HepG2 (cell line): ENCODE results near the gene CDT1. TPM values are rescaled to one million over a fixed set of nuclear protein-coding genes. Genes with fewer than 3 reads are reported as not detected.

ENCODE experiments used
- EHMT2 ChIP-seq: fragments of 200-600 bp; sonication (generic); IDR thresholded peaks from 2 replicates; pipeline ENCODE4 v1.7.0; 2017; ENCODE audit warnings: antibody characterized with exemption, low read depth, low read length, borderline replicate concordance
- GFI1 ChIP-seq: sonication (generic); formaldehyde crosslinking; IDR thresholded peaks from 2 replicates; pipeline ENCODE4 v1.5.0; 2020; ENCODE audit warnings: missing genetic modification reagents, mild to moderate bottlenecking, borderline replicate concordance
- HMG20B ChIP-seq: conservative IDR thresholded peaks from 2 replicates; pipeline ENCODE4 v1.6.1; 2016; ENCODE audit warnings: missing genetic modification reagents, missing compliant biosample characterization
- KDM5A ChIP-seq: fragments of 200-600 bp; sonication (generic); IDR thresholded peaks from 2 replicates; pipeline ENCODE4 v1.7.0; 2018; ENCODE audit warnings: antibody characterized with exemption, mild to moderate bottlenecking, low read length, borderline replicate concordance
- MBD4 ChIP-seq: IDR thresholded peaks from 2 replicates; pipeline ENCODE4 v1.6.1; 2012; ENCODE audit warnings: low read length, inconsistent platforms, borderline replicate concordance
- MBNL3 ChIP-seq: fragments of 250-450 bp; sonication (Bioruptor Pico); conservative IDR thresholded peaks from 2 replicates; pipeline ENCODE4 v1.8.0; 2022; ENCODE audit warnings: mild to moderate bottlenecking, inconsistent platforms
- PAF1 ChIP-seq: IDR thresholded peaks from 2 replicates; pipeline ENCODE4 v1.6.1; 2016; ENCODE audit warnings: missing genetic modification reagents, missing compliant biosample characterization
- SMAD1 ChIP-seq: sonication (generic); formaldehyde crosslinking; IDR thresholded peaks from 2 replicates; pipeline ENCODE4 v1.4.0; 2020; ENCODE audit warnings: missing genetic modification reagents, low read depth, mild to moderate bottlenecking, borderline replicate concordance
- SP2 ChIP-seq: sonication (generic); formaldehyde crosslinking; IDR thresholded peaks from 2 replicates; pipeline ENCODE4 v1.5.1; 2020; ENCODE audit warnings: mild to moderate bottlenecking, missing genetic modification reagents
- ZBTB21 ChIP-seq: sonication (generic); formaldehyde crosslinking; IDR thresholded peaks from 2 replicates; pipeline ENCODE4 v1.4.0; 2020; ENCODE audit warnings: missing genetic modification reagents
- ZC3H4 ChIP-seq: sonication (generic); formaldehyde crosslinking; IDR thresholded peaks from 2 replicates; pipeline ENCODE4 v1.4.0; 2020; ENCODE audit warnings: missing genetic modification reagents, borderline replicate concordance
- ZNF274 ChIP-seq: sonication (generic); formaldehyde crosslinking; IDR thresholded peaks from 2 replicates; pipeline ENCODE4 v1.5.1; 2020; ENCODE audit warnings: mild to moderate bottlenecking, missing genetic modification reagents
- ZNF605 ChIP-seq: sonication (generic); formaldehyde crosslinking; IDR thresholded peaks from 2 replicates; pipeline ENCODE4 v1.8.0; 2022; ENCODE audit warnings: mild to moderate bottlenecking, missing genetic modification reagents
- ZNF615 ChIP-seq: sonication (generic); formaldehyde crosslinking; IDR thresholded peaks from 2 replicates; pipeline ENCODE4 v1.5.0; 2020; ENCODE audit warnings: mild to moderate bottlenecking, missing genetic modification reagents, borderline replicate concordance
- ZNF83 ChIP-seq: sonication (generic); formaldehyde crosslinking; IDR thresholded peaks from 2 replicates; pipeline ENCODE4 v1.4.0; 2020; ENCODE audit warnings: missing genetic modification reagents, mild to moderate bottlenecking, borderline replicate concordance
- ZSCAN12 ChIP-seq: sonication (generic); formaldehyde crosslinking; IDR thresholded peaks from 2 replicates; pipeline ENCODE4 v1.9.0; 2021; ENCODE audit warnings: mild to moderate bottlenecking, missing genetic modification reagents
- polyA plus RNA-seq, 8 experiments: library from polyadenylated mRNA; depleted of rRNA in 3 of 8; stranded (reverse) in 7 of 8; unstranded in 1 of 8; fragments of >200 nt; fragmentation: Illumina TruSeq in 4 of 8; extraction: Trizol in 4 of 8; gene quantifications; 2 replicates each; pipeline versions ENCODE4 v1.2.1 to v1.2.3, GENCODE V29; 2011 to 2016; ENCODE audit warnings: low read depth in 4 of 8, missing spikeins in 1 of 8, mixed read lengths in 1 of 8; ENCODE audit not compliant: insufficient read depth in 1 of 8
- total RNA-seq, 5 experiments: library from RNA; depleted of rRNA; stranded (reverse); fragments of >200 nt; fragmentation: Illumina TruSeq; extraction: Trizol; gene quantifications; 2 replicates each; pipeline ENCODE4 v1.2.3, GENCODE V29; 2016; ENCODE audit warnings: low read depth in 1 of 5
- TF ChIP-seq, protein P1 (sequence below): IDR thresholded peaks from 2 replicates; pipeline ENCODE4 v1.6.1; 2016; ENCODE audit warnings: control low read depth
- TF ChIP-seq, protein P2 (sequence below), 2 experiments: sonication (generic) in 1 of 2; formaldehyde crosslinking in 1 of 2; IDR thresholded peaks; 2 replicates each; pipeline versions ENCODE4 v1.4.0 to v1.6.1; 2018 to 2020; ENCODE audit warnings: missing genetic modification reagents in 2 of 2, borderline replicate concordance in 1 of 2, low read depth in 1 of 2, mild to moderate bottlenecking in 1 of 2, missing biosample characterization in 1 of 2
- TF ChIP-seq, protein P3 (sequence below): fragments of 450-650 bp; IDR thresholded peaks from 2 replicates; pipeline ENCODE4 v1.6.1; 2017; ENCODE audit warnings: mild to moderate bottlenecking
- TF ChIP-seq, protein P4 (sequence below): sonication (generic); formaldehyde crosslinking; IDR thresholded peaks from 2 replicates; pipeline ENCODE4 v1.4.0; 2020; ENCODE audit warnings: missing genetic modification reagents, borderline replicate concordance

The CDT1 gene
- total and polyA plus RNA-seq, 2 of the 13 experiments (the other 11 are each of a cell fraction or from before 2014, with no cell fraction given) = 23.1 to 23.8 TPM

DNA sequence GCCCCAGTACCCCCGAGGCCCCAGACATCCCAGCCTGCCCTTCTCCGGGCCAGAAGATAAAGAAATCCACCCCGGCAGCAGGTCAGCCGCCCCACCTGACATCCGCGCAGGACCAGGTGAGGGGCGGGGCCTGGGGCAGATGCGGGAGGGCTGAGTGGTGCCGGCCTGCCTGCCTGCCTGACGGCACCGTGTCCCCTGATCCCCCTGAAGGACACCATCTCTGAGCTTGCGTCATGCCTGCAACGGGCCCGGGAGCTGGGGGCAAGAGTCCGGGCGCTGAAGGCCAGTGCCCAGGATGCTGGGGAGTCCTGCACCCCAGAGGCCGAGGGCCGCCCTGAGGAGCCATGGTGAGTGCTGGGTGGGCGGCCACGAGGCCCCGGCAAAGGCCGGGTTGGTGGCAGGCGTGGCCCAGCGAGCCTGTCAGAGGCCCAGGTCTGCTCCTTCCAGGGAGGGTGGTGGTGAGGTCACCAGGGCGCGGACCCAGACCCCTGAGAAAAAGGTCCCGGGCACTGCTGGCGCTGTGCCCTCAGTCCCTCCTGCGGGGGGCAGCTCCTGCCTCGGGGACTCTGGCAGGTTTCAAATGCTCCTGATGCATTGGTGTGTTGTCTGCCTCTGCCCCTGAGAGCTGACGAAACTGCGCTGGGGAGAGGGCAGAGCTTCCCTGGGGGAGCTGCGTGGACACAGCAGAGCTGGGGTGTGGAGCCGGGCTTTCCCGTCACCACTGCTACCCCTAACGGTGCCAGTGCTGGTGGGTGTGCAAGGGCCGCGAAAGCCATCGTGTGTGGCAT lies 1.2 kb downstream of the CDT1 start (continued):
- TF ChIP-seq ZBTB21 (peak; percentile 57; the same call in 1 of the 2 replicates), ZNF83 (CRISPR knock-in tag) (no peak), EHMT2 (no peak), ZNF274 (no peak; the same call in 1 of the 2 replicates), KDM5A (no peak), PAF1 (CRISPR knock-in tag) (no peak; the same call in 1 of the 2 replicates), SMAD1 (CRISPR knock-in tag) (peak; percentile 60; the same call in 1 of the 2 replicates), GFI1 (0 out of 2 replicates have a peak, but pooled peaks have one; percentile 45), ZNF615 (CRISPR knock-in tag) (no peak), ZSCAN12 (CRISPR knock-in tag) (no peak), HMG20B (CRISPR knock-in tag) (no peak), MBD4 (no peak), ZC3H4 (CRISPR knock-in tag) (no peak), SP2 (no peak; the same call in 1 of the 2 replicates), MBNL3 (CRISPR knock-in tag) (no peak), ZNF605 (peak; percentile 76; the same call in 1 of the 2 replicates)
- TF ChIP-seq, protein P1, sequence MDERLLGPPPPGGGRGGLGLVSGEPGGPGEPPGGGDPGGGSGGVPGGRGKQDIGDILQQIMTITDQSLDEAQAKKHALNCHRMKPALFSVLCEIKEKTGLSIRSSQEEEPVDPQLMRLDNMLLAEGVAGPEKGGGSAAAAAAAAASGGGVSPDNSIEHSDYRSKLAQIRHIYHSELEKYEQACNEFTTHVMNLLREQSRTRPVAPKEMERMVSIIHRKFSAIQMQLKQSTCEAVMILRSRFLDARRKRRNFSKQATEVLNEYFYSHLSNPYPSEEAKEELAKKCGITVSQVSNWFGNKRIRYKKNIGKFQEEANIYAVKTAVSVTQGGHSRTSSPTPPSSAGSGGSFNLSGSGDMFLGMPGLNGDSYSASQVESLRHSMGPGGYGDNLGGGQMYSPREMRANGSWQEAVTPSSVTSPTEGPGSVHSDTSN (CRISPR knock-in tag) = no peak
- TF ChIP-seq, protein P2, sequence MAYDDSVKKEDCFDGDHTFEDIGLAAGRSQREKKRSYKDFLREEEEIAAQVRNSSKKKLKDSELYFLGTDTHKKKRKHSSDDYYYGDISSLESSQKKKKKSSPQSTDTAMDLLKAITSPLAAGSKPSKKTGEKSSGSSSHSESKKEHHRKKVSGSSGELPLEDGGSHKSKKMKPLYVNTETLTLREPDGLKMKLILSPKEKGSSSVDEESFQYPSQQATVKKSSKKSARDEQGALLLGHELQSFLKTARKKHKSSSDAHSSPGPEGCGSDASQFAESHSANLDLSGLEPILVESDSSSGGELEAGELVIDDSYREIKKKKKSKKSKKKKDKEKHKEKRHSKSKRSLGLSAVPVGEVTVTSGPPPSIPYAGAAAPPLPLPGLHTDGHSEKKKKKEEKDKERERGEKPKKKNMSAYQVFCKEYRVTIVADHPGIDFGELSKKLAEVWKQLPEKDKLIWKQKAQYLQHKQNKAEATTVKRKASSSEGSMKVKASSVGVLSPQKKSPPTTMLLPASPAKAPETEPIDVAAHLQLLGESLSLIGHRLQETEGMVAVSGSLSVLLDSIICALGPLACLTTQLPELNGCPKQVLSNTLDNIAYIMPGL (CRISPR knock-in tag; IDR thresholded peaks at IDR 0.05; ENCODE audit: borderline replicate concordance in 1 of 2, low read depth in 1 of 2) = 0 out of 4 replicates have a peak, but pooled peaks of 1 of the 2 experiments have one; percentile 24
- TF ChIP-seq, protein P3, sequence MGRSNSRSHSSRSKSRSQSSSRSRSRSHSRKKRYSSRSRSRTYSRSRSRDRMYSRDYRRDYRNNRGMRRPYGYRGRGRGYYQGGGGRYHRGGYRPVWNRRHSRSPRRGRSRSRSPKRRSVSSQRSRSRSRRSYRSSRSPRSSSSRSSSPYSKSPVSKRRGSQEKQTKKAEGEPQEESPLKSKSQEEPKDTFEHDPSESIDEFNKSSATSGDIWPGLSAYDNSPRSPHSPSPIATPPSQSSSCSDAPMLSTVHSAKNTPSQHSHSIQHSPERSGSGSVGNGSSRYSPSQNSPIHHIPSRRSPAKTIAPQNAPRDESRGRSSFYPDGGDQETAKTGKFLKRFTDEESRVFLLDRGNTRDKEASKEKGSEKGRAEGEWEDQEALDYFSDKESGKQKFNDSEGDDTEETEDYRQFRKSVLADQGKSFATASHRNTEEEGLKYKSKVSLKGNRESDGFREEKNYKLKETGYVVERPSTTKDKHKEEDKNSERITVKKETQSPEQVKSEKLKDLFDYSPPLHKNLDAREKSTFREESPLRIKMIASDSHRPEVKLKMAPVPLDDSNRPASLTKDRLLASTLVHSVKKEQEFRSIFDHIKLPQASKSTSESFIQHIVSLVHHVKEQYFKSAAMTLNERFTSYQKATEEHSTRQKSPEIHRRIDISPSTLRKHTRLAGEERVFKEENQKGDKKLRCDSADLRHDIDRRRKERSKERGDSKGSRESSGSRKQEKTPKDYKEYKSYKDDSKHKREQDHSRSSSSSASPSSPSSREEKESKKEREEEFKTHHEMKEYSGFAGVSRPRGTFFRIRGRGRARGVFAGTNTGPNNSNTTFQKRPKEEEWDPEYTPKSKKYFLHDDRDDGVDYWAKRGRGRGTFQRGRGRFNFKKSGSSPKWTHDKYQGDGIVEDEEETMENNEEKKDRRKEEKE = no peak
- TF ChIP-seq, protein P4, sequence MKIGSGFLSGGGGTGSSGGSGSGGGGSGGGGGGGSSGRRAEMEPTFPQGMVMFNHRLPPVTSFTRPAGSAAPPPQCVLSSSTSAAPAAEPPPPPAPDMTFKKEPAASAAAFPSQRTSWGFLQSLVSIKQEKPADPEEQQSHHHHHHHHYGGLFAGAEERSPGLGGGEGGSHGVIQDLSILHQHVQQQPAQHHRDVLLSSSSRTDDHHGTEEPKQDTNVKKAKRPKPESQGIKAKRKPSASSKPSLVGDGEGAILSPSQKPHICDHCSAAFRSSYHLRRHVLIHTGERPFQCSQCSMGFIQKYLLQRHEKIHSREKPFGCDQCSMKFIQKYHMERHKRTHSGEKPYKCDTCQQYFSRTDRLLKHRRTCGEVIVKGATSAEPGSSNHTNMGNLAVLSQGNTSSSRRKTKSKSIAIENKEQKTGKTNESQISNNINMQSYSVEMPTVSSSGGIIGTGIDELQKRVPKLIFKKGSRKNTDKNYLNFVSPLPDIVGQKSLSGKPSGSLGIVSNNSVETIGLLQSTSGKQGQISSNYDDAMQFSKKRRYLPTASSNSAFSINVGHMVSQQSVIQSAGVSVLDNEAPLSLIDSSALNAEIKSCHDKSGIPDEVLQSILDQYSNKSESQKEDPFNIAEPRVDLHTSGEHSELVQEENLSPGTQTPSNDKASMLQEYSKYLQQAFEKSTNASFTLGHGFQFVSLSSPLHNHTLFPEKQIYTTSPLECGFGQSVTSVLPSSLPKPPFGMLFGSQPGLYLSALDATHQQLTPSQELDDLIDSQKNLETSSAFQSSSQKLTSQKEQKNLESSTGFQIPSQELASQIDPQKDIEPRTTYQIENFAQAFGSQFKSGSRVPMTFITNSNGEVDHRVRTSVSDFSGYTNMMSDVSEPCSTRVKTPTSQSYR (CRISPR knock-in tag) = no peak
